Astrocyte of the hippocampus (primary cell): ENCODE results near the gene DGKE.

ENCODE experiments used
- DNase-seq: peaks from one replicate; pipeline ENCODE4 v3.0.0; 2011; ENCODE audit warnings: low read depth, low spot score

DGKE gene

GRCh38 chr17:56833809-56834379, at the start of gene DGKE, which contains the start of gene C17orf67:
Gene DGKE, plus strand, starts transcription at chr17:56834151. Its CDS starts 645 bp downstream, at chr17:56834796.
Gene C17orf67, minus strand, starts transcription at chr17:56833920. Its CDS starts 18,110 bp downstream, at chr17:56815810.
- peak; percentile 99 for DNase-seq

GRCh38 chr17:56785405-56785804, 48.5 kb upstream of the DGKE start:
- no peak for DNase-seq

- no peak for DNase-seq
These were observed 47.8 kb upstream of the DGKE start for GRCh38 chr17:56785997-56786680.

GRCh38 chr17:56786989-56787482, 46.9 kb upstream of the DGKE start:
- peak; percentile 92 for DNase-seq

GRCh38 chr17:56792267-56792666, 41.7 kb upstream of the DGKE start:
- no peak for DNase-seq

GRCh38 chr17:56793531-56793930, 40.4 kb upstream of the DGKE start:
- DNase-seq = no peak

- no peak for DNase-seq
These were observed 40.0 kb upstream of the DGKE start for GRCh38 chr17:56793957-56794356.

GRCh38 chr17:56795221-56795865, 38.6 kb upstream of the DGKE start:
- no peak for DNase-seq

GRCh38 chr17:56796536-56796935, 37.4 kb upstream of the DGKE start:
- no peak for DNase-seq

- peak; percentile 29 for DNase-seq
These were observed 35.0 kb upstream of the DGKE start for GRCh38 chr17:56798916-56799315.

- DNase-seq = no peak
These were observed 32.3 kb upstream of the DGKE start for GRCh38 chr17:56801459-56802178.

GRCh38 chr17:56803071-56803470, 30.9 kb upstream of the DGKE start:
- DNase-seq = no peak

GRCh38 chr17:56804454-56804853, 29.5 kb upstream of the DGKE start:
- DNase-seq = no peak

- DNase-seq = no peak
These were observed 27.0 kb upstream of the DGKE start for GRCh38 chr17:56806949-56807348.

GRCh38 chr17:56807723-56808122, 26.2 kb upstream of the DGKE start:
- DNase-seq = no peak

- DNase-seq = no peak
These were observed 25.4 kb upstream of the DGKE start for GRCh38 chr17:56808503-56808902.

- DNase-seq = no peak
These were observed 24.7 kb upstream of the DGKE start for GRCh38 chr17:56809106-56809819.

- DNase-seq = no peak
These were observed 24.2 kb upstream of the DGKE start for GRCh38 chr17:56809820-56810179.

- DNase-seq = no peak
These were observed 23.6 kb upstream of the DGKE start for GRCh38 chr17:56810343-56810742.

- no peak for DNase-seq
These were observed 22.8 kb upstream of the DGKE start for GRCh38 chr17:56810891-56811775.
